SK-N-MC (cell line): ENCODE results near the gene TPM1.

Experiments used
- EZH2 ChIP-seq: fragments of 200-600 bp; sonication (generic); IDR thresholded peaks from one replicate; pipeline ENCODE4 v1.6.1; 2017; ENCODE audit warnings: antibody characterized with exemption
- FOXP2 ChIP-seq: optimal IDR thresholded peaks from 2 replicates; pipeline ENCODE3; 2011; ENCODE audit warnings: mild to moderate bottlenecking, moderate library complexity; ENCODE audit not compliant: insufficient read depth; ENCODE audit errors: extremely low read length, control extremely low read depth
- POLR2AphosphoS5 ChIP-seq: IDR thresholded peaks from 2 replicates; pipeline ENCODE4 v1.6.1; 2012; ENCODE audit warnings: mild to moderate bottlenecking, low read depth, low read length, borderline replicate concordance

- TF ChIP-seq POLR2AphosphoS5 (no peak), FOXP2 (no peak), EZH2 (no peak)
Measured at GRCh38 chr15:63059075-63059474, 16.5 kb downstream of the TPM1 start.
